ENCODE measurements around the gene CYP3A5. TPM values are rescaled to one million over a fixed set of nuclear protein-coding genes. Genes with fewer than 3 reads are reported as not detected.

CYP3A5 gene
- total and polyA plus RNA-seq, 9 of the 15 experiments (the other 6 are each of a cell fraction or from before 2014, with no cell fraction given), result 0.73 to 2.8 (median 1.5) TPM

DNA sequence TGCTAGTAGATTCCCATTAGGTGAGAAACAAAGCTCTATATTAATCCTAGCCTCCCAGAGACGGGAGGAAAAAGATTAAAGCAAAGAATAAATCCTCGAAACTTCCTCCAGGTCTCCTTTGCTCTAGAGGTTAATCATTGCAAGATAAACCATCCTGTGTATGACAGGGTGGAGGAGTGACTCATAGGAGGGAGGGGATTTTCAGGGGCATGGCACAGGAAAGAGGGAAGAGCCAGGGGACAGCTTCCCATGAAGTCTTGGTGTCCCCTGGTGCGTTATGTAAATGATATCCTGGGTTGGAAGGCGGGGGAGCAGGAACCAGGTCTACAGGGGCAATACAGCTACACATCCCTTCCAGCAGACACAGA, 780 bp downstream of the CYP3A5 start (continued):
- no peak for TF ChIP-seq ELF2 (CRISPR knock-in tag; IDR thresholded peaks at IDR 0.05)
- TF ChIP-seq SNIP1 (IDR thresholded peaks at IDR 0.05; ENCODE audit: low read depth), result no peak
- TF ChIP-seq MTA2 (IDR thresholded peaks at IDR 0.05; ENCODE audit: low read depth), result no peak
- TF ChIP-seq ELF1 (tag; IDR thresholded peaks at IDR 0.05), result no peak
- TF ChIP-seq, protein P1, sequence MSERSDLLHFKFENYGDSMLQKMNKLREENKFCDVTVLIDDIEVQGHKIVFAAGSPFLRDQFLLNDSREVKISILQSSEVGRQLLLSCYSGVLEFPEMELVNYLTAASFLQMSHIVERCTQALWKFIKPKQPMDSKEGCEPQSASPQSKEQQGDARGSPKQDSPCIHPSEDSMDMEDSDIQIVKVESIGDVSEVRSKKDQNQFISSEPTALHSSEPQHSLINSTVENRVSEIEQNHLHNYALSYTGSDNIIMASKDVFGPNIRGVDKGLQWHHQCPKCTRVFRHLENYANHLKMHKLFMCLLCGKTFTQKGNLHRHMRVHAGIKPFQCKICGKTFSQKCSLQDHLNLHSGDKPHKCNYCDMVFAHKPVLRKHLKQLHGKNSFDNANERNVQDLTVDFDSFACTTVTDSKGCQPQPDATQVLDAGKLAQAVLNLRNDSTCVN (CRISPR knock-in tag; IDR thresholded peaks at IDR 0.05), result no peak
- TF ChIP-seq ZNF57 (CRISPR knock-in tag; IDR thresholded peaks at IDR 0.05), result no peak
- no peak for TF ChIP-seq ZNF79 (CRISPR knock-in tag; IDR thresholded peaks at IDR 0.05; ENCODE audit: low read depth)
- TF ChIP-seq SAFB (IDR thresholded peaks at IDR 0.05; ENCODE audit: borderline replicate concordance, low read depth, low read length), result no peak
- no peak for TF ChIP-seq ZNF282 (CRISPR knock-in tag; IDR thresholded peaks at IDR 0.05)
- TF ChIP-seq HEY1 (CRISPR knock-in tag; IDR thresholded peaks at IDR 0.05; ENCODE audit: borderline replicate concordance), result no peak
- TF ChIP-seq ZNF324 (CRISPR knock-in tag; IDR thresholded peaks at IDR 0.05), result no peak
- TF ChIP-seq, protein P2, sequence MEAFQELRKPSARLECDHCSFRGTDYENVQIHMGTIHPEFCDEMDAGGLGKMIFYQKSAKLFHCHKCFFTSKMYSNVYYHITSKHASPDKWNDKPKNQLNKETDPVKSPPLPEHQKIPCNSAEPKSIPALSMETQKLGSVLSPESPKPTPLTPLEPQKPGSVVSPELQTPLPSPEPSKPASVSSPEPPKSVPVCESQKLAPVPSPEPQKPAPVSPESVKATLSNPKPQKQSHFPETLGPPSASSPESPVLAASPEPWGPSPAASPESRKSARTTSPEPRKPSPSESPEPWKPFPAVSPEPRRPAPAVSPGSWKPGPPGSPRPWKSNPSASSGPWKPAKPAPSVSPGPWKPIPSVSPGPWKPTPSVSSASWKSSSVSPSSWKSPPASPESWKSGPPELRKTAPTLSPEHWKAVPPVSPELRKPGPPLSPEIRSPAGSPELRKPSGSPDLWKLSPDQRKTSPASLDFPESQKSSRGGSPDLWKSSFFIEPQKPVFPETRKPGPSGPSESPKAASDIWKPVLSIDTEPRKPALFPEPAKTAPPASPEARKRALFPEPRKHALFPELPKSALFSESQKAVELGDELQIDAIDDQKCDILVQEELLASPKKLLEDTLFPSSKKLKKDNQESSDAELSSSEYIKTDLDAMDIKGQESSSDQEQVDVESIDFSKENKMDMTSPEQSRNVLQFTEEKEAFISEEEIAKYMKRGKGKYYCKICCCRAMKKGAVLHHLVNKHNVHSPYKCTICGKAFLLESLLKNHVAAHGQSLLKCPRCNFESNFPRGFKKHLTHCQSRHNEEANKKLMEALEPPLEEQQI (IDR thresholded peaks at IDR 0.05), result no peak
- TF ChIP-seq, protein P3, sequence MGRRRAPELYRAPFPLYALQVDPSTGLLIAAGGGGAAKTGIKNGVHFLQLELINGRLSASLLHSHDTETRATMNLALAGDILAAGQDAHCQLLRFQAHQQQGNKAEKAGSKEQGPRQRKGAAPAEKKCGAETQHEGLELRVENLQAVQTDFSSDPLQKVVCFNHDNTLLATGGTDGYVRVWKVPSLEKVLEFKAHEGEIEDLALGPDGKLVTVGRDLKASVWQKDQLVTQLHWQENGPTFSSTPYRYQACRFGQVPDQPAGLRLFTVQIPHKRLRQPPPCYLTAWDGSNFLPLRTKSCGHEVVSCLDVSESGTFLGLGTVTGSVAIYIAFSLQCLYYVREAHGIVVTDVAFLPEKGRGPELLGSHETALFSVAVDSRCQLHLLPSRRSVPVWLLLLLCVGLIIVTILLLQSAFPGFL (CRISPR knock-in tag; IDR thresholded peaks at IDR 0.05), result no peak
- 0 out of 2 replicates have a peak, but pooled peaks have one; percentile 33 for TF ChIP-seq PHF8 (IDR thresholded peaks at IDR 0.05; ENCODE audit: borderline replicate concordance, low read length)
- TF ChIP-seq FOSL1 (tag; conservative IDR thresholded peaks at IDR 0.05), result peak; percentile 93
- TF ChIP-seq, protein P4, sequence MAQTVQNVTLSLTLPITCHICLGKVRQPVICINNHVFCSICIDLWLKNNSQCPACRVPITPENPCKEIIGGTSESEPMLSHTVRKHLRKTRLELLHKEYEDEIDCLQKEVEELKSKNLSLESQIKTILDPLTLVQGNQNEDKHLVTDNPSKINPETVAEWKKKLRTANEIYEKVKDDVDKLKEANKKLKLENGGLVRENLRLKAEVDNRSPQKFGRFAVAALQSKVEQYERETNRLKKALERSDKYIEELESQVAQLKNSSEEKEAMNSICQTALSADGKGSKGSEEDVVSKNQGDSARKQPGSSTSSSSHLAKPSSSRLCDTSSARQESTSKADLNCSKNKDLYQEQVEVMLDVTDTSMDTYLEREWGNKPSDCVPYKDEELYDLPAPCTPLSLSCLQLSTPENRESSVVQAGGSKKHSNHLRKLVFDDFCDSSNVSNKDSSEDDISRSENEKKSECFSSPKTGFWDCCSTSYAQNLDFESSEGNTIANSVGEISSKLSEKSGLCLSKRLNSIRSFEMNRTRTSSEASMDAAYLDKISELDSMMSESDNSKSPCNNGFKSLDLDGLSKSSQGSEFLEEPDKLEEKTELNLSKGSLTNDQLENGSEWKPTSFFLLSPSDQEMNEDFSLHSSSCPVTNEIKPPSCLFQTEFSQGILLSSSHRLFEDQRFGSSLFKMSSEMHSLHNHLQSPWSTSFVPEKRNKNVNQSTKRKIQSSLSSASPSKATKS (CRISPR knock-in tag; IDR thresholded peaks at IDR 0.05), result no peak
- no peak for TF ChIP-seq BDP1 (IDR thresholded peaks at IDR 0.05; ENCODE audit: insufficient read depth, insufficient read length)
- peak; percentile 82 for TF ChIP-seq DPF2 (IDR thresholded peaks at IDR 0.05)
- TF ChIP-seq BRD9 (IDR thresholded peaks at IDR 0.05; ENCODE audit: low read depth, partially characterized antibody), result no peak
- no peak for TF ChIP-seq ZNF212 (CRISPR knock-in tag; IDR thresholded peaks at IDR 0.05)
- no peak for TF ChIP-seq FOXP1 (CRISPR knock-in tag; IDR thresholded peaks at IDR 0.05)
- no peak for TF ChIP-seq TAF1 (IDR thresholded peaks at IDR 0.05; ENCODE audit: control insufficient read depth, extremely low read depth, insufficient read depth, low read length, severe bottlenecking)
- no peak for TF ChIP-seq NCOA4 (IDR thresholded peaks at IDR 0.05; ENCODE audit: partially characterized antibody)
- TF ChIP-seq SP2 (IDR thresholded peaks at IDR 0.05; ENCODE audit: extremely low read depth, low read depth, low read length, poor library complexity, severe bottlenecking), result no peak
- TF ChIP-seq MEIS2 (IDR thresholded peaks at IDR 0.05; ENCODE audit: partially characterized antibody), result peak; percentile 80

Measured in K562 (cell line).